ENCODE results near the gene GPD1L.
"Not testable (repeated sequence)": the region's sequence is repeated elsewhere in the genome, so short reads cannot be mapped to it uniquely, and the experiment has no call there.

Gene GPD1L

DNA sequence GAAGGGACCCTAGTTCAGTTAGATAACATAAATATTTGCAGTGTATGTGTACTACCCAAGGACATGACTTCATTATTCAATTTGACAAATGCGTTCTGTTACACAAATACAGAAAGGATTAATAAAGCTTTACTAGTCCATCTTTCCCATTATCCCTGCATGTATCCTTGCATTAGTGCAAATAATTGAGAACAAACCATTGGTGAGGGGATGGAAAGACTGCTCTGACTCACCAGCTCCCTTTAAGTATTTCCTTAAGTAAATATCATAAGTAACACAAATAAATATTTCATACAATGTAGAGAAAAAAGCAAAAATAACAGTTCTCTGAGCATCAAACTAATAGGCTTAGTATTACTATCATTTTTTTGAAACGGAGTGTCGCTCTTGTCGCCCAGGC, 1.9 kb upstream of the GPD1L start:
- ChIA-PET POLR2A (no interaction called here), CTCF (interaction anchor here (0.8 to 1.8 kb wide), 2 partner anchors 9 to 59 kb away, joined by 3 to 9 read pairs; no protein-coding TSS in a partner anchor)
- TF ChIP-seq, protein P1, sequence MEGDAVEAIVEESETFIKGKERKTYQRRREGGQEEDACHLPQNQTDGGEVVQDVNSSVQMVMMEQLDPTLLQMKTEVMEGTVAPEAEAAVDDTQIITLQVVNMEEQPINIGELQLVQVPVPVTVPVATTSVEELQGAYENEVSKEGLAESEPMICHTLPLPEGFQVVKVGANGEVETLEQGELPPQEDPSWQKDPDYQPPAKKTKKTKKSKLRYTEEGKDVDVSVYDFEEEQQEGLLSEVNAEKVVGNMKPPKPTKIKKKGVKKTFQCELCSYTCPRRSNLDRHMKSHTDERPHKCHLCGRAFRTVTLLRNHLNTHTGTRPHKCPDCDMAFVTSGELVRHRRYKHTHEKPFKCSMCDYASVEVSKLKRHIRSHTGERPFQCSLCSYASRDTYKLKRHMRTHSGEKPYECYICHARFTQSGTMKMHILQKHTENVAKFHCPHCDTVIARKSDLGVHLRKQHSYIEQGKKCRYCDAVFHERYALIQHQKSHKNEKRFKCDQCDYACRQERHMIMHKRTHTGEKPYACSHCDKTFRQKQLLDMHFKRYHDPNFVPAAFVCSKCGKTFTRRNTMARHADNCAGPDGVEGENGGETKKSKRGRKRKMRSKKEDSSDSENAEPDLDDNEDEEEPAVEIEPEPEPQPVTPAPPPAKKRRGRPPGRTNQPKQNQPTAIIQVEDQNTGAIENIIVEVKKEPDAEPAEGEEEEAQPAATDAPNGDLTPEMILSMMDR (IDR thresholded peaks at IDR 0.05; ENCODE audit: control extremely low read depth, extremely low read depth, low read depth, missing control alignments), result no peak
- DNase-seq (ENCODE audit: extremely low spot score), result no peak

GRCh38 chr3:32105291-32106131, 909 bp upstream of the GPD1L start:
- ChIA-PET CTCF (interaction anchor here (0.8 to 1.5 kb wide), 2 partner anchors 24 to 364 kb away, joined by 3 to 5 read pairs; no protein-coding TSS in a partner anchor), POLR2A (no interaction called here)
- no peak for DNase-seq (ENCODE audit: extremely low spot score)
- TF ChIP-seq, protein P1 (IDR thresholded peaks at IDR 0.05; ENCODE audit: control extremely low read depth, extremely low read depth, low read depth, missing control alignments), result no peak

DNA sequence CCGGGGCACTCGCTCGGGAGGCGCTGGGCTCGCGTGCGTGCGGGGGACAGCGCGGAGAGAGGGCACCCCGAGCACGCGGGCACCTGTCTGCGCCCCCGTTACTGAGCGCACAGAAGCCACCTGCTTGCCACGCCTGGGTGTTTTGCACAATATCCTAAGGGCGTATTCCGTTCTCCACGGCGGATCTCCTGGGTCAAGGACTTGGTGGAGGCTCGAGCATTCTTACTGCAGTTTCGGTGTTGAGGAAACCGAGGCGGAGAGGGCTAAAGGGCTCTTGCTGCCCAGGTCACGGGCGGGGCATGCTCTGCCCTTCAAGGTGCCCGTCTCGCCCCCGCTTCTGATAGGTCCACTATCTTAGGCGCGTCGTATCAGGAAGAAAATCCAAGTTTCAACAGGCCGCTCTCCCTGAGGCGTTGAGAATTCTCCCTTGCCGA, 526 bp downstream of the GPD1L start:
- POLR2A ChIA-PET, result no interaction called here
- TF ChIP-seq, protein P1 (IDR thresholded peaks at IDR 0.05; ENCODE audit: control extremely low read depth, extremely low read depth, low read depth, missing control alignments), result no peak
- DNase-seq (ENCODE audit: extremely low spot score), result no peak
- CTCF ChIA-PET, result interaction anchor here (0.7 to 1.5 kb wide), 2 partner anchors 23 to 37 kb away, joined by 3 to 5 read pairs; no protein-coding TSS in a partner anchor

GRCh38 chr3:32108224-32108623, 1.8 kb downstream of the GPD1L start:
- POLR2A ChIA-PET, CTCF ChIA-PET: not testable (repeated sequence)

DNA sequence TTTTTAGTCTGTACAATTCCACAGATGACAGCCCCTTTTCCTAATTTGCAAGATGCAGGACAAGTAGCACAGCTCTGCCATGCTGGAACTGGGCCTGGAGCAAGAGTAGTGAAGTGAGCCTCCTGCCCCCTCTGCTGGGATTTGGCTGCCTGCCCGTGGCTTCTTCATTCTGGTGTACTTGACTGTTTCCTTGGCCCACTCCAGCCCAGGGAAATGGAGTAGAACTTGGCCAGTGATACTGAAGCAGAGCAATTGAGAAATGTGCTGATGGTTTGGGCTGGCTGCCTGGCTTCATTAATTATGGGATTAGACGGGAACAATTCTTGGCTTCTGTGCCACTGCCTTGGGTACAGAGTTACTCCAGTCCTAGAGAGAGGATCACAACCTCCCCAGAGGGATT, 2.8 kb downstream of the GPD1L start:
- CTCF ChIA-PET, result interaction anchor here (1.0 to 1.5 kb wide), 3 partner anchors 10 to 885 kb away, joined by 3 to 4 read pairs (median 3); no protein-coding TSS in a partner anchor
- DNase-seq (ENCODE audit: extremely low spot score), result no peak
- TF ChIP-seq, protein P1 (IDR thresholded peaks at IDR 0.05; ENCODE audit: control extremely low read depth, extremely low read depth, low read depth, missing control alignments), result no peak
- POLR2A ChIA-PET, result no interaction called here

More at GRCh38 chr3:32108224-32108623, 1.8 kb downstream of the GPD1L start:
- DNase-seq (ENCODE audit: extremely low spot score), result not testable (repeated sequence)

DNA sequence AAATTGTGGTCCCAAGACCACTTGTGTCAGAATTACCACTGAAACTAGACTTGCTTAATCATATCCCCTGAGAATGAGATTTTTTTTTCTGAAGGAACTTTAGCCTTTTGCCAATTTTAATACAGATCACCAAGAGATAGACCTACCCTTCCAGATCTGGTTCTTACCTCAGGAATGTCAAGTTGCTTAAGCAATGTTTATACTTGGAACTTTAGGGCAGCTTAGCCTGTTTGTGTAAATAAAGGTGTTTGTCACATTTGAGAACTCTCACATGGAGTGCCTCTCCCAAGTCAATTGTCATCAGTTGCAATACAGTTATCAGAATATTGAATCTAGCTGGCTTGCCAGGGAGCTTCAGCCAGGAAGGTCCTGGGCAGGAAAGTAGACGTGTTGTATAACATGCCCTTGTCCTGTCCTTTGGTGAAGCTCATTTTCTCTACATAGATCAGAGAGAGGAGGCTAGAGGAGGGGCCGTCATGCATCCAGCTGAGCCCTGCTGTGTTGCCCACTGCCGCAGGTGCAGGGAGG, 3.9 kb downstream of the GPD1L start:
- POLR2A ChIA-PET, result no interaction called here
- CTCF ChIA-PET, result interaction anchor here (0.9 to 1.5 kb wide), 5 partner anchors 9 to 886 kb away, joined by 3 to 4 read pairs (median 3); no protein-coding TSS in a partner anchor
- TF ChIP-seq, protein P1 (IDR thresholded peaks at IDR 0.05; ENCODE audit: control extremely low read depth, extremely low read depth, low read depth, missing control alignments), result no peak
- no peak for DNase-seq (ENCODE audit: extremely low spot score)

DNA sequence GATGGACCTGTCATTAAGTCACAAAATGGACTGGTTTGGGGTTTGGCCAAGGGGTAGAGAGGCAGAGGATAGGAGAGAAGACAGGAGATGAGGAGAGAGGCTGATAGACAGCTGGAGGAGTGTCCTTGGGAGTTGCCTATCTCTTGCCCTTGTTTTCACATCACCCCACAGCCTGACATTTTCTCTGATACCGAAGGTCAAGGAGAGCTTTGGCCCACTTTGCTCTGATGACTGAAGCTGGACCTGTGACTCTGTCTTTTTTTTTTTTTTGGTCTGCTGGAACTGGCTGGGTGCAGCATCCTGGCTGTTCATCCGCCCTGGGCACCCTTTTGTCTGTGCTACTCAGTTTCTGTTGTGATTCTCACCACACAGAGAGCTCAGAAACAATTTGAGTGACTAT, 5.1 kb downstream of the GPD1L start:
- CTCF ChIA-PET, result no interaction called here
- POLR2A ChIA-PET, result no interaction called here
- TF ChIP-seq, protein P1 (IDR thresholded peaks at IDR 0.05; ENCODE audit: control extremely low read depth, extremely low read depth, low read depth, missing control alignments), result no peak
- no peak for DNase-seq (ENCODE audit: extremely low spot score)

Measured in GM10248 (cell line).